Nephron (organoid): ENCODE results near the gene KISS1R.

Experiments
- H3K27ac Mint-ChIP-seq, 3 experiments: 2 replicates each; pipeline ENCODE4 v1.8.0; 2020; ENCODE audit warnings: mixed read lengths in 3 of 3, mild to moderate bottlenecking in 2 of 3, moderate library complexity in 1 of 3
- H3K27me3 Mint-ChIP-seq: 2 replicates; pipeline ENCODE4 v1.8.0; 2021; ENCODE audit warnings: low read depth, mild to moderate bottlenecking, moderate library complexity, mixed read lengths
- H3K36me3 Mint-ChIP-seq: 2 replicates; pipeline ENCODE4 v1.8.0; 2020; ENCODE audit warnings: low read depth, mixed read lengths
- H3K4me1 Mint-ChIP-seq: 2 replicates; pipeline ENCODE4 v1.8.0; 2020; ENCODE audit warnings: mixed read lengths
- H3K4me3 Mint-ChIP-seq, 3 experiments: 2 replicates each; pipeline ENCODE4 v1.8.0; 2020; ENCODE audit warnings: mild to moderate bottlenecking in 3 of 3, mixed read lengths in 3 of 3, moderate library complexity in 2 of 3
- H3K9me3 Mint-ChIP-seq: 2 replicates; pipeline ENCODE4 v1.8.0; 2020; ENCODE audit warnings: mixed read lengths
- TF ChIP-seq, protein P1 (sequence below), 3 experiments: fragments of 200-600 bp; sonication (generic); IDR thresholded peaks; one replicate each; pipeline ENCODE4 v1.5.0; 2021; ENCODE audit warnings: antibody characterized with exemption in 3 of 3; ENCODE audit not compliant: unreplicated experiment in 3 of 3

KISS1R gene

GRCh38 chr19:918152-918437, 962 bp downstream of the KISS1R start:
- Mint-ChIP-seq H3K27ac (no peak overlapping the region), H3K4me3 (peak overlapping the region in 2 of 3 experiments; percentile 63 to 69), H3K4me1 (peaks cover 5% of the 10 kb centered on the region), H3K9me3 (no peaks in the 10 kb centered on the region), H3K36me3 (peaks cover 3% of the 10 kb centered on the region), H3K27me3 (peaks cover 55% of the 10 kb centered on the region)
- TF ChIP-seq, protein P1, sequence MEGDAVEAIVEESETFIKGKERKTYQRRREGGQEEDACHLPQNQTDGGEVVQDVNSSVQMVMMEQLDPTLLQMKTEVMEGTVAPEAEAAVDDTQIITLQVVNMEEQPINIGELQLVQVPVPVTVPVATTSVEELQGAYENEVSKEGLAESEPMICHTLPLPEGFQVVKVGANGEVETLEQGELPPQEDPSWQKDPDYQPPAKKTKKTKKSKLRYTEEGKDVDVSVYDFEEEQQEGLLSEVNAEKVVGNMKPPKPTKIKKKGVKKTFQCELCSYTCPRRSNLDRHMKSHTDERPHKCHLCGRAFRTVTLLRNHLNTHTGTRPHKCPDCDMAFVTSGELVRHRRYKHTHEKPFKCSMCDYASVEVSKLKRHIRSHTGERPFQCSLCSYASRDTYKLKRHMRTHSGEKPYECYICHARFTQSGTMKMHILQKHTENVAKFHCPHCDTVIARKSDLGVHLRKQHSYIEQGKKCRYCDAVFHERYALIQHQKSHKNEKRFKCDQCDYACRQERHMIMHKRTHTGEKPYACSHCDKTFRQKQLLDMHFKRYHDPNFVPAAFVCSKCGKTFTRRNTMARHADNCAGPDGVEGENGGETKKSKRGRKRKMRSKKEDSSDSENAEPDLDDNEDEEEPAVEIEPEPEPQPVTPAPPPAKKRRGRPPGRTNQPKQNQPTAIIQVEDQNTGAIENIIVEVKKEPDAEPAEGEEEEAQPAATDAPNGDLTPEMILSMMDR (IDR thresholded peaks at IDR 0.05; ENCODE audit: unreplicated experiment in 3 of 3): no peak

DNA sequence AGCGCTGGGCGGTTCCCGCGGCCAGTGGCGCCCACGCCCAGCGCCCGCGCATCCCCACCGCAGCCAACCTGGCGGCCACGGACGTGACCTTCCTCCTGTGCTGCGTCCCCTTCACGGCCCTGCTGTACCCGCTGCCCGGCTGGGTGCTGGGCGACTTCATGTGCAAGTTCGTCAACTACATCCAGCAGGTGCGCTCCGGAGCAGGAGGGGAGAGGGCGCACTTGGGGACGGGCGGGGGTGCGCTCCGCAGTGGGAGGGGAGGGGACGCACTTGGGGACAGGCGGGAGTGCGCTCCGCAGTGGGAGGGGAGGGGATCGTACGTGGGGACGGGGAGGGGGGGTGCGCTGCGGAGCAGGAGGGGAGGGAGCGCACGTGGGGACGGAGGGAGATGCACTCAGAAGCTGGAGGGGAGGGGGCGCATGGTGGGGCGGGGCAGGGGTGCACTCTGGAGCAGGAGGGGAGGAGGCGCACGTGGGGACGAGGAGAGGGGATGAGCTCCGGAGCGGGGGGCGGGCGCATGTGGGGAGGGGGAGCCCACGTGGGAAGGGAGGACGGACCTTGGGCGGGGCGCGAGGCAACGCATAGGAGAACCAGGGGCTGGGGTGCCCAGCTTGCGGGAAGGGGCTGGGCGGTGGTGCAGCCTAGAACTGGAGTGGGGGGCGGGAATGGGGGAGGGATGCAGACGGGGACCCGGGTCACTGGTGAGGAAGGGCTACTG, 1.5 kb downstream of the KISS1R start:
- H3K36me3 Mint-ChIP-seq: peaks cover 3% of the 10 kb centered on the region
- TF ChIP-seq, protein P1 (IDR thresholded peaks at IDR 0.05; ENCODE audit: unreplicated experiment in 3 of 3): no peak
- peaks cover 10% of the 10 kb centered on the region for H3K4me1 Mint-ChIP-seq
- H3K9me3 Mint-ChIP-seq: no peaks in the 10 kb centered on the region
- H3K27me3 Mint-ChIP-seq: peaks cover 59% of the 10 kb centered on the region
- no peak overlapping the region for H3K27ac Mint-ChIP-seq
- peak overlapping the region in 1 of 3 experiments; percentile 38 for H3K4me3 Mint-ChIP-seq

GRCh38 chr19:919199-920050, 2.3 kb downstream of the KISS1R start:
- H3K27me3 Mint-ChIP-seq: peaks cover 59% of the 10 kb centered on the region
- no peaks in the 10 kb centered on the region for H3K9me3 Mint-ChIP-seq
- H3K36me3 Mint-ChIP-seq: peaks cover 3% of the 10 kb centered on the region
- peak overlapping the region in 2 of 3 experiments; percentile 19 to 38 for H3K4me3 Mint-ChIP-seq
- H3K4me1 Mint-ChIP-seq: peaks cover 10% of the 10 kb centered on the region
- H3K27ac Mint-ChIP-seq: no peak overlapping the region
- TF ChIP-seq, protein P1 (IDR thresholded peaks at IDR 0.05; ENCODE audit: unreplicated experiment in 3 of 3): no peak

DNA sequence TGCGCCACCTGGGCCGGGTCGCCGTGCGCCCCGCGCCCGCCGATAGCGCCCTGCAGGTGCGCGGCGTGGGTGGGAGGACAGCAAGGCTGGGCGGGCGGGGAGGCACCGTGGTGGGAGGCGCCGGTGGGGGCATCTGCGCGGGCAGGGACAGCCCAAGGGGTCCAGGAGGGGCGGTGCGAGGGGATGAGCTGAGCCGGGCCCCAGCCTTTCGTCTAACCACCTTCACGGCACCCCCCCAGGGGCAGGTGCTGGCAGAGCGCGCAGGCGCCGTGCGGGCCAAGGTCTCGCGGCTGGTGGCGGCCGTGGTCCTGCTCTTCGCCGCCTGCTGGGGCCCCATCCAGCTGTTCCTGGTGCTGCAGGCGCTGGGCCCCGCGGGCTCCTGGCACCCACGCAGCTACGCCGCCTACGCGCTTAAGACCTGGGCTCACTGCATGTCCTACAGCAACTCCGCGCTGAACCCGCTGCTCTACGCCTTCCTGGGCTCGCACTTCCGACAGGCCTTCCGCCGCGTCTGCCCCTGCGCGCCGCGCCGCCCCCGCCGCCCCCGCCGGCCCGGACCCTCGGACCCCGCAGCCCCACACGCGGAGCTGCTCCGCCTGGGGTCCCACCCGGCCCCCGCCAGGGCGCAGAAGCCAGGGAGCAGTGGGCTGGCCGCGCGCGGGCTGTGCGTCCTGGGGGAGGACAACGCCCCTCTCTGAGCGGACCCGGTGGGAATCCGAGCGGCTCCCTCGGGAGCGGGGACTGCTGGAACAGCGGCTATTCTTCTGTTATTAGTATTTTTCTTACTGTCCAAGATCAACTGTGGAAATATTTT, 3.1 kb downstream of the KISS1R start:
- peak overlapping the region; percentile 38 to 51 (median 47) for H3K4me3 Mint-ChIP-seq
- peaks cover 52% of the 10 kb centered on the region for H3K27me3 Mint-ChIP-seq
- TF ChIP-seq, protein P1 (IDR thresholded peaks at IDR 0.05; ENCODE audit: unreplicated experiment in 3 of 3): no peak
- H3K9me3 Mint-ChIP-seq: no peaks in the 10 kb centered on the region
- H3K27ac Mint-ChIP-seq: no peak overlapping the region
- no peaks in the 10 kb centered on the region for H3K36me3 Mint-ChIP-seq
- peaks cover 10% of the 10 kb centered on the region for H3K4me1 Mint-ChIP-seq

DNA sequence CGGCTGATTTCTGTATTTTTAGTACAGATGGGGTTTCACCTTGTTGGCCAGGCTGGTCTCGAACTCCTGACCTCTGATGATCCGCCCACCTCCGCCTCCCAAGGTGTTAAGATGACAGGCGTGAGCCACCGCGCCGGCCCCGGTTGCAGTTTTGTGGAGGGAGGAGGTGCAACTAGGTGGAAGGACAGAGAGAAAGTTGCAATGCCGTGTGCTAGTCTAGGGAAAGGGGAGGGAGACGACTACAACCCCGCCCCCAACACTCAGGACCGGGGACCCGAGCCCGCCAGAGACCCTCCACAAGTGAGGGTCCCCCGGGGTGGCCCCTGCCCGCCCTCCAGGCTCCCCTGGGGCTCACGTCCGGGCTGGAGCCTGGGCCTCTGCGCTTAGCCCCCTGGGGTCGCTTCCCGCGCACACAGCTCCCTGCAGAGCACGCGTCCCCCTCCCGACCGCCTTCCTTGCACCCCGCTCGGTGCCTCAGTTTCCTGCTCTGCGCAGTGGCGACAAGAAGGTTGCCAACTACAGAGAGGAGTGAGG, 7.5 kb downstream of the KISS1R start:
- peaks cover 24% of the 10 kb centered on the region for H3K27me3 Mint-ChIP-seq
- peak overlapping the region; percentile 74 to 87 (median 84) for H3K4me3 Mint-ChIP-seq
- TF ChIP-seq, protein P1 (IDR thresholded peaks at IDR 0.05; ENCODE audit: unreplicated experiment in 3 of 3): no peak
- peaks cover 10% of the 10 kb centered on the region for H3K4me1 Mint-ChIP-seq
- peak overlapping the region in 1 of 3 experiments; percentile 37 for H3K27ac Mint-ChIP-seq
- no peaks in the 10 kb centered on the region for H3K9me3 Mint-ChIP-seq
- no peaks in the 10 kb centered on the region for H3K36me3 Mint-ChIP-seq
